Mucosa of rectum (tissue), 2 donors: Measurements from ENCODE around the gene RASGRP1.
"Not testable (repeated sequence)": the region's sequence is repeated elsewhere in the genome, so short reads cannot be mapped to it uniquely, and the experiment has no call there.

Experiments used
- H3K27ac ChIP-seq, 2 donors: one replicate each; pipeline ENCODE4 v1.7.0; 2013; ENCODE audit warnings: inconsistent platforms in 2 of 2, low read depth in 2 of 2, low read length in 2 of 2
- H3K27me3 ChIP-seq, 2 donors: one replicate each; pipeline ENCODE4 v1.7.0; 2013; ENCODE audit warnings: low read length in 2 of 2; ENCODE audit not compliant: control insufficient read depth in 2 of 2, insufficient read depth in 2 of 2
- H3K36me3 ChIP-seq, 2 donors: one replicate each; pipeline ENCODE4 v1.7.0; 2013; ENCODE audit warnings: low read length in 2 of 2; ENCODE audit not compliant: control insufficient read depth in 2 of 2, insufficient read depth in 2 of 2
- H3K4me1 ChIP-seq, 2 donors: one replicate each; pipeline ENCODE4 v1.7.0; 2013; ENCODE audit warnings: low read length in 2 of 2, mild to moderate bottlenecking in 1 of 2; ENCODE audit not compliant: control insufficient read depth in 2 of 2, insufficient read depth in 2 of 2
- H3K4me3 ChIP-seq, 2 donors: one replicate each; pipeline ENCODE4 v1.7.0; 2013; ENCODE audit warnings: low read length in 2 of 2
- H3K9ac ChIP-seq, 2 donors: one replicate each; pipeline ENCODE4 v1.7.0; 2013; ENCODE audit warnings: low read length in 2 of 2, low read depth in 1 of 2, mild to moderate bottlenecking in 1 of 2
- H3K9me3 ChIP-seq, 2 donors: one replicate each; pipeline ENCODE4 v1.7.0; 2013; ENCODE audit warnings: low read length in 2 of 2; ENCODE audit not compliant: control insufficient read depth in 2 of 2
- donor health status: healthy.
- donor health status: Normal muscosa, but diverticular disease.

The RASGRP1 gene

GRCh38 chr15:38602910-38603670 lies 38.5 kb upstream of the RASGRP1 start:
- no peak overlapping the region for H3K27ac ChIP-seq
- no peaks in the 10 kb centered on the region for H3K27me3 ChIP-seq
- H3K4me3 ChIP-seq = no peak overlapping the region
- no peaks in the 10 kb centered on the region for H3K36me3 ChIP-seq
- no peaks in the 10 kb centered on the region for H3K9me3 ChIP-seq
- H3K9ac ChIP-seq = no peak overlapping the region
- no peaks in the 10 kb centered on the region for H3K4me1 ChIP-seq

- Histone ChIP-seq H3K27me3 (no peaks in the 10 kb centered on the region), H3K27ac (no peak overlapping the region), H3K9ac (no peak overlapping the region), H3K36me3 (no peaks in the 10 kb centered on the region), H3K9me3 (no peaks in the 10 kb centered on the region), H3K4me1 (no peaks in the 10 kb centered on the region), H3K4me3 (no peak overlapping the region)
Measured at GRCh38 chr15:38600236-38600635, 35.6 kb upstream of the RASGRP1 start.

GRCh38 chr15:38598749-38599148 lies 34.1 kb upstream of the RASGRP1 start:
- peaks cover 0 to 6% of the 10 kb centered on the region in 2 donors for H3K27me3 ChIP-seq
- H3K36me3 ChIP-seq = no peaks in the 10 kb centered on the region
- H3K9me3 ChIP-seq = no peaks in the 10 kb centered on the region
- H3K4me3 ChIP-seq = no peak overlapping the region
- no peak overlapping the region for H3K27ac ChIP-seq
- no peaks in the 10 kb centered on the region for H3K4me1 ChIP-seq
- H3K9ac ChIP-seq = no peak overlapping the region

GRCh38 chr15:38597219-38597800 lies 32.7 kb upstream of the RASGRP1 start:
- no peak overlapping the region for H3K27ac ChIP-seq
- H3K9me3 ChIP-seq = no peaks in the 10 kb centered on the region
- H3K27me3 ChIP-seq = peaks cover 0 to 6% of the 10 kb centered on the region in 2 donors
- H3K4me1 ChIP-seq = no peaks in the 10 kb centered on the region
- H3K9ac ChIP-seq = no peak overlapping the region
- no peak overlapping the region for H3K4me3 ChIP-seq
- H3K36me3 ChIP-seq = no peaks in the 10 kb centered on the region

GRCh38 chr15:38593524-38593923 lies 28.9 kb upstream of the RASGRP1 start:
- Histone ChIP-seq H3K9me3 (no peaks in the 10 kb centered on the region), H3K4me3 (no peak overlapping the region), H3K27ac (no peak overlapping the region), H3K27me3 (peaks cover 0 to 6% of the 10 kb centered on the region in 2 donors), H3K36me3 (no peaks in the 10 kb centered on the region), H3K9ac (no peak overlapping the region), H3K4me1 (no peaks in the 10 kb centered on the region)

- Histone ChIP-seq H3K4me3 (no peak overlapping the region), H3K9me3 (no peaks in the 10 kb centered on the region), H3K4me1 (no peaks in the 10 kb centered on the region), H3K27me3 (no peaks in the 10 kb centered on the region), H3K27ac (no peak overlapping the region), H3K9ac (no peak overlapping the region), H3K36me3 (no peaks in the 10 kb centered on the region)
Measured at GRCh38 chr15:38589502-38589901, 24.9 kb upstream of the RASGRP1 start.

- Histone ChIP-seq H3K4me1 (no peaks in the 10 kb centered on the region), H3K36me3 (no peaks in the 10 kb centered on the region), H3K9me3 (no peaks in the 10 kb centered on the region), H3K9ac (no peak overlapping the region), H3K4me3 (no peak overlapping the region), H3K27ac (no peak overlapping the region), H3K27me3 (no peaks in the 10 kb centered on the region)
Measured at GRCh38 chr15:38588672-38589071, 24.1 kb upstream of the RASGRP1 start.

- H3K9ac ChIP-seq = no peak overlapping the region
- no peaks in the 10 kb centered on the region for H3K36me3 ChIP-seq
- H3K4me1 ChIP-seq = no peaks in the 10 kb centered on the region
- H3K27me3 ChIP-seq = no peaks in the 10 kb centered on the region
- no peak overlapping the region for H3K27ac ChIP-seq
- no peaks in the 10 kb centered on the region for H3K9me3 ChIP-seq
- H3K4me3 ChIP-seq = no peak overlapping the region
Measured at GRCh38 chr15:38587214-38587613, 22.6 kb upstream of the RASGRP1 start.

GRCh38 chr15:38586005-38586404 lies 21.4 kb upstream of the RASGRP1 start:
- not testable (repeated sequence) for H3K9me3 ChIP-seq, H3K4me1 ChIP-seq, H3K27me3 ChIP-seq, H3K27ac ChIP-seq, H3K9ac ChIP-seq, H3K4me3 ChIP-seq, H3K36me3 ChIP-seq

- Histone ChIP-seq H3K27ac (no peak overlapping the region), H3K4me3 (no peak overlapping the region), H3K36me3 (no peaks in the 10 kb centered on the region), H3K27me3 (no peaks in the 10 kb centered on the region), H3K9ac (no peak overlapping the region), H3K9me3 (no peaks in the 10 kb centered on the region), H3K4me1 (no peaks in the 10 kb centered on the region)
Measured at GRCh38 chr15:38578626-38579025, 14.0 kb upstream of the RASGRP1 start.
